ENCODE measurements around the gene IL17B.
"Not testable (repeated sequence)": the region's sequence is repeated elsewhere in the genome, so short reads cannot be mapped to it uniquely, and the experiment has no call there.

Gene IL17B

DNA sequence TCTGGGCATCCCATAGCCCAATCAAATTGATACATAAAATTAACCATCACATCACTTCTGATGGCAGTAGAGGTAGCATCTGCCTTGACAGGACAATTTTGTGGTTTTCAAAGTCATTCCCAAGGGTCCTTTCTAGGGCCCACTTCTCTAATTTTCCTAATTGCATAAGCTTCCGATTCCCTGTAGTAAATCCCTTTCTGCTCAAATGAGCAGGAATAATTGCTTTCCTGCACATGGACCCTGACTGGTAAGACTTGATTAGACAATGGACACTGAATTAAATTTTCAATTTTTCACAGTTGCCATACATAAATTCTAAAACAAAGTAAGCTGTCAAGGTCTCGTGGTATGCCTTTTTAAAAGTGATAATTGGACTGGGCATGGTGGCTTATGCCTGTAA, 22.0 kb upstream of the IL17B start:
- Histone ChIP-seq H3K27me3 (no peaks in the 10 kb centered on the region), H3K4me3 (no peak overlapping the region), H3K4me2 (peak overlapping the region; percentile 15), H3K36me3 (no peaks in the 10 kb centered on the region), H3K4me1 (peaks cover 24% of the 10 kb centered on the region), H3K9me3 (no peaks in the 10 kb centered on the region), H4K20me1 (no peaks in the 10 kb centered on the region), H3K27ac (no peak overlapping the region), H3K9ac (no peak overlapping the region)
- TF ChIP-seq Cebpa-rat (IDR thresholded peaks at IDR 0.05), result no peak

- Histone ChIP-seq H3K27me3 (no peaks in the 10 kb centered on the region), H3K27ac (no peak overlapping the region), H3K9me3 (no peaks in the 10 kb centered on the region), H3K4me3 (no peak overlapping the region), H4K20me1 (no peaks in the 10 kb centered on the region), H3K36me3 (no peaks in the 10 kb centered on the region), H3K9ac (no peak overlapping the region), H3K4me2 (no peak overlapping the region), H3K4me1 (peaks cover 22% of the 10 kb centered on the region)
- no peak for TF ChIP-seq Cebpa-rat (IDR thresholded peaks at IDR 0.05)
Observed at GRCh38 chr5:149400304-149400703, 21.2 kb upstream of the IL17B start.

- Histone ChIP-seq H3K4me2 (no peak overlapping the region), H4K20me1 (no peaks in the 10 kb centered on the region), H3K9me3 (no peaks in the 10 kb centered on the region), H3K4me1 (peaks cover 17% of the 10 kb centered on the region), H3K4me3 (no peak overlapping the region), H3K36me3 (no peaks in the 10 kb centered on the region), H3K9ac (no peak overlapping the region), H3K27me3 (no peaks in the 10 kb centered on the region), H3K27ac (no peak overlapping the region)
- TF ChIP-seq Cebpa-rat (IDR thresholded peaks at IDR 0.05), result no peak
Observed at GRCh38 chr5:149399775-149400174, 20.7 kb upstream of the IL17B start.

GRCh38 chr5:149398747-149399266, 19.7 kb upstream of the IL17B start:
- H3K9ac ChIP-seq, H3K27ac ChIP-seq, H3K4me3 ChIP-seq, H3K36me3 ChIP-seq, H3K4me2 ChIP-seq, H3K27me3 ChIP-seq, H4K20me1 ChIP-seq, H3K9me3 ChIP-seq: not testable (repeated sequence)
- peaks cover 10% of the 10 kb centered on the region for H3K4me1 ChIP-seq

GRCh38 chr5:149397530-149397929, 18.4 kb upstream of the IL17B start:
- H3K4me1 ChIP-seq, result peaks cover 10% of the 10 kb centered on the region
- no peak overlapping the region for H3K4me2 ChIP-seq
- no peak overlapping the region for H3K9ac ChIP-seq
- H3K36me3 ChIP-seq, result no peaks in the 10 kb centered on the region
- H4K20me1 ChIP-seq, result no peaks in the 10 kb centered on the region
- TF ChIP-seq Cebpa-rat (IDR thresholded peaks at IDR 0.05), result no peak
- no peaks in the 10 kb centered on the region for H3K9me3 ChIP-seq
- no peak overlapping the region for H3K4me3 ChIP-seq
- H3K27ac ChIP-seq, result no peak overlapping the region
- no peaks in the 10 kb centered on the region for H3K27me3 ChIP-seq

GRCh38 chr5:149394996-149395395, 15.9 kb upstream of the IL17B start:
- not testable (repeated sequence) for H3K9ac ChIP-seq, H3K27me3 ChIP-seq, H4K20me1 ChIP-seq, H3K4me3 ChIP-seq, H3K9me3 ChIP-seq, H3K4me1 ChIP-seq, H3K36me3 ChIP-seq, H3K4me2 ChIP-seq, H3K27ac ChIP-seq

DNA sequence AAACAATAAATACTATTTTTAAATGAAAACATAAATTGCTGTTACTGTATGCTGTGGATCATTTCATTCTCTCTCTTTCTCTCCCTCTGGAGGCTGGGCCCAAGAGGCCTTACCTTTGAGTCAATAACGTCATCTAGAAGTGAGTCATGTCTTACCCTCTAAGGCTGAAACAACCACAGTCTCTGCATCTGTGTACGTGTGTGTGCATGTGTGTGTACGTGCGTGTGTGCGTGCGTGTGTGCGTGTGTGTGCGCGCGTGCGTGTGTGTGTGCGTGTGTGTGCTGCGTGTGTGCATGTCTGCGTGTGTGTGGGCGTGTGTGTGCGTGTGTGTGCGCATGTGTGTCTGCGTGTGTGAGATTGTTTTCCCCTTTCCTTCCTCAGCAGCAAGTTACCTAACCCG, 13.6 kb upstream of the IL17B start:
- Histone ChIP-seq H3K36me3 (no peaks in the 10 kb centered on the region), H3K27me3 (no peaks in the 10 kb centered on the region), H3K4me1 (no peaks in the 10 kb centered on the region), H4K20me1 (no peaks in the 10 kb centered on the region), H3K9me3 (no peaks in the 10 kb centered on the region), H3K9ac (no peak overlapping the region), H3K4me3 (no peak overlapping the region), H3K27ac (no peak overlapping the region), H3K4me2 (no peak overlapping the region)
- no peak for TF ChIP-seq Cebpa-rat (IDR thresholded peaks at IDR 0.05)

GRCh38 chr5:149391524-149391923, 12.4 kb upstream of the IL17B start:
- Histone ChIP-seq H3K9me3 (no peaks in the 10 kb centered on the region), H3K27ac (no peak overlapping the region), H3K27me3 (no peaks in the 10 kb centered on the region), H3K4me3 (no peak overlapping the region), H3K9ac (no peak overlapping the region), H3K4me1 (no peaks in the 10 kb centered on the region), H3K36me3 (no peaks in the 10 kb centered on the region), H4K20me1 (no peaks in the 10 kb centered on the region), H3K4me2 (no peak overlapping the region)
- TF ChIP-seq Cebpa-rat (IDR thresholded peaks at IDR 0.05), result no peak

GRCh38 chr5:149391076-149391475, 12.0 kb upstream of the IL17B start:
- H4K20me1 ChIP-seq, H3K4me1 ChIP-seq, H3K4me3 ChIP-seq, H3K9ac ChIP-seq, H3K4me2 ChIP-seq, H3K9me3 ChIP-seq, H3K36me3 ChIP-seq, H3K27ac ChIP-seq, H3K27me3 ChIP-seq: not testable (repeated sequence)

- H3K27ac ChIP-seq, result no peak overlapping the region
- H4K20me1 ChIP-seq, result no peaks in the 10 kb centered on the region
- no peaks in the 10 kb centered on the region for H3K36me3 ChIP-seq
- H3K27me3 ChIP-seq, result no peaks in the 10 kb centered on the region
- H3K4me2 ChIP-seq, result no peak overlapping the region
- no peak overlapping the region for H3K9ac ChIP-seq
- no peaks in the 10 kb centered on the region for H3K9me3 ChIP-seq
- peaks cover 9% of the 10 kb centered on the region for H3K4me1 ChIP-seq
- no peak overlapping the region for H3K4me3 ChIP-seq
- no peak for TF ChIP-seq Cebpa-rat (IDR thresholded peaks at IDR 0.05)
Observed at GRCh38 chr5:149389552-149390495, 10.7 kb upstream of the IL17B start.

All from BLaER1 (cell line).